HG03571 (cell line): ENCODE measurements around the gene C1orf35.

Source experiments
- ATAC-seq: cut with Tn5 transposase; IDR thresholded peaks from one replicate; pipeline ENCODE4 v1.9.1; 2021; ENCODE audit not compliant: unreplicated experiment

Gene C1orf35

GRCh38 chr1:228082214-228082917 lies 20.8 kb downstream of the C1orf35 start, which contains the start of gene ARF1:
Gene ARF1, plus strand, starts transcription at chr1:228082708. Its CDS starts 14,407 bp downstream, at chr1:228097115.
- peak; percentile 70 for ATAC-seq

DNA sequence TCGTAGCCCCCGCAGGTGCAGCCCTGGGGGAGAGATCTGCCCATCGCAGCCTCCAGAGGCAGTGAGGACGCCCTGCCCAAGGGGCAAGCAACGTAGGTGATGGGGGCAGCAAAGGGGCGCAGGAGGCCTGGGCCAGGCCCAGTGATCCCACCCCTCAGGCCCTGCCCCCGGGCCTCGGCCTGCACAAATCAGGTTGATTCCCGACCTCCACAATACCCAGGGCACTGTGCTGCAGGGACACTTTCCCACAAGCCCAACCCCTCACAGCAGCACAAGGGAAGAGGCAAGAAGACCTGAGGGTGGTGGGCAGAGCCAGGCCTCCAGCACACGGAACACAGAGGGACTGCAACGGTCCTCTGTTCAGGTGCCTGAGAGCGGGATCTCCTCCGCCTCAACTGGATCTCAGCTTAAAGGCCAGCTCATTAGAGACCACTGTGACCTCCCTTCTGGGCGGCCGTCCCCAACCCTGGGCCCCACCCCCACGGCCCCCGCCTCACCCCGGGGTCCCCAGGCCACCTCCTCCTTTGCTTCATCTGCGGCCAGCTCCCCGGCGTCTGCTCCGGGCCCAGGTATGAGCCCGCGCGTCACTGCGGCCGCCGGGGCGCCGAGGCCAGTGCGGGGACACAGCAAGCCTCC lies 21.4 kb downstream of the C1orf35 start:
- ATAC-seq, result peak; percentile 23

DNA sequence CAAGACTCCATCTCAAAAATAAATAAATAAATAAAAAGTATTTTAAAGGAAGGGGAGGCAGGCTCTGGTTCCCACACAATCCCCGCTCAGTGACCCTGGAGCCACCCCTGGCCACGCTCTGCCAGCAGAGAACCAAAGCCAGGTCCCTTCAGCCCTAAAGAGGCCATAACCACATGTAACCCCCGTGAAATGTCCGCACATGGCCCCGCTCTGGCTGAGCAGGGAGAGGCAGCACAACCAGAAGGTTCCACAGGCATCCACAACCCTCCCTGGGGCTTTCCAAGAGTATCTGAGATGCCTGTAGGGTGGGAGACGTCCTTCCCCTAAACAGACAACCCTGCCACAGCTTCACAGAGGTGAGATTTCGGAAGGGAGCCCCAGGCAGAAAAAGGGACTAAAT lies 22.0 kb downstream of the C1orf35 start:
- no peak for ATAC-seq

DNA sequence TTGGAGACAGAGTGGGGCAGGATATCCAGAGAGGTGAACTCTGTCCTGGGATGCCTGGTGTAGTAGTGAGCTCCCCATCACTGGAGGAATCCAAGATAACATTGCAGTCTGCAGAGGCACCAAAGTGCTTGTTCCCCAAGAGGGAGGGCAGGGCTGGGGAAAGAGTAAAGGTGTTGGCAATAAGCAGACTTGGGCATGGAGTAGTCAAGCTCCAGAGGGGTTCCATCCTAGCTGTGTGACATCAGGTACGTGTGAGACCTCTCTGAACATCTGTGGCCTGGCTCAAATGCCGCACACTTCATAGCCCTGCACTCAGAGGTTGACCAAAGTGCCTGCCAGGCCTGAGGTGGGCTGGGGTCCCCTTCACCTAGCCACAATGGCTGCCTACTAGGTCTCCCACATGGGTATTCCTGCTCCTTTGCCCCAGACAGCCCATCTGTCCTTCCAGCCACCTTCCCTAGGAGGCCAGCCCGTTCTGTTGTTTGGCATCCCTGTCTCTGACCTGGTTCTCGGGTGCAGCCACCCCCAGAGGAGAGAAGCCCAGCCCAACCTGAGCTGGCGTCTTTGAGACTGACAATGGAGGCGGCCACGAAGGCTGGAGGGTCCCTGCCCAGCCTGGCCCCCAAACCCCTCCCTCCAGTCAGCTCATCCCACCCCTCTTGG lies 23.4 kb downstream of the C1orf35 start:
- ATAC-seq, result no peak

GRCh38 chr1:228079013-228079412 lies 24.1 kb downstream of the C1orf35 start:
- no peak for ATAC-seq

GRCh38 chr1:228077565-228078330 lies 25.4 kb downstream of the C1orf35 start:
- no peak for ATAC-seq

DNA sequence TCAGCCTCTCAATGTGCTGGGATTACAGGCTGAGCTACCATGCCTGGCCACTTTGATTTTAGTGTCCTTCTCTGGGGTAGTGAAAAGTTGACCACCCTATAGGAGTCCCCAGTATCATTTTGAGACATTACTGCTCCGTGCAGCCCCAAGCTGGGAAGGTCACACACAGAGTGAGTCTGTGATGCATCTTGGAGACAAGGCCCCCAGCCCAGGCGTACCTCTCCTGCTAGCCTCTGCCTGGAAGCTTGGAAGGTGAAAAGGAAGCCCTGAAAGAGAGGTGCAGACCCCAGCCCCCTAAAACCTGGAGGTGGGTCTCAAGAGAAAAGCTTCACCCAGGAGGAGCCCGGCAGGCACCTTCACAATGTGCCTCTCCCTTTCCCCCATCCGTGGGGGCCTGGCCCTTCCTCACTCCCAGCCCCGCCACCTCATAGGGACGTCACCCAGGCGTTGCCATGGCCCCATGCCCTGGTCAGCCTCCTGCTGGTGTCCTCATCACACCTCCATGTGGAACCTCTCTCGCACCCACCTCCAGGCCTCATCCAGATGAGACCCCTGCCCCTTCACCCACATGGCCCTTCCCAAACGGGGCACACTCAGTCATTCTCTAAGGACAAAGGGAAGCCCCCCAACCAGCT lies 26.2 kb downstream of the C1orf35 start:
- ATAC-seq, result no peak

DNA sequence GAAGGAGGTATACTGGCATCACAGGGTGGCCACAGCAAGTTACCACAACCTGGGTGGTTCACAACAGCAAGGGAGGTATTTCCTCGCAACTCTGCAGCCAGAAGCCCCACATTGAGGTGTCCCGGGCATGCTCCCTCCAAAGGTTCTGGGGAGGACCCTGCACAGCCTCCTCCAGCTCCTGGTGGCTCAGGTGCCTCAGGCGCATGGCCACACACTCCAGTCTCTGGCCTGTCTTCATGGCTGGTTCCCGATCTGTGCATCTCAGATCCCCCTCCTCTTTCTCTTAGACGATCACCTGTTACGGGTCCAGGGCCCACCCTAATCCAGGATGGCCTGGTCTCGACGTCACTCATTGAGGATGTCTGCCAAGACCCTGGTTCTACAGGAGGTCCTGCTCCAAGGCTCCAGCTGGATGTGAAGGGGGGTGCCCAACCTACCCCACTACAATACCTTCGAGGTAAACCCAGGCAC lies 27.3 kb downstream of the C1orf35 start:
- ATAC-seq, result no peak

- ATAC-seq, result no peak
These were observed 28.0 kb downstream of the C1orf35 start for GRCh38 chr1:228074954-228075730.

- no peak for ATAC-seq
These were observed 29.1 kb downstream of the C1orf35 start for GRCh38 chr1:228073857-228074545.

DNA sequence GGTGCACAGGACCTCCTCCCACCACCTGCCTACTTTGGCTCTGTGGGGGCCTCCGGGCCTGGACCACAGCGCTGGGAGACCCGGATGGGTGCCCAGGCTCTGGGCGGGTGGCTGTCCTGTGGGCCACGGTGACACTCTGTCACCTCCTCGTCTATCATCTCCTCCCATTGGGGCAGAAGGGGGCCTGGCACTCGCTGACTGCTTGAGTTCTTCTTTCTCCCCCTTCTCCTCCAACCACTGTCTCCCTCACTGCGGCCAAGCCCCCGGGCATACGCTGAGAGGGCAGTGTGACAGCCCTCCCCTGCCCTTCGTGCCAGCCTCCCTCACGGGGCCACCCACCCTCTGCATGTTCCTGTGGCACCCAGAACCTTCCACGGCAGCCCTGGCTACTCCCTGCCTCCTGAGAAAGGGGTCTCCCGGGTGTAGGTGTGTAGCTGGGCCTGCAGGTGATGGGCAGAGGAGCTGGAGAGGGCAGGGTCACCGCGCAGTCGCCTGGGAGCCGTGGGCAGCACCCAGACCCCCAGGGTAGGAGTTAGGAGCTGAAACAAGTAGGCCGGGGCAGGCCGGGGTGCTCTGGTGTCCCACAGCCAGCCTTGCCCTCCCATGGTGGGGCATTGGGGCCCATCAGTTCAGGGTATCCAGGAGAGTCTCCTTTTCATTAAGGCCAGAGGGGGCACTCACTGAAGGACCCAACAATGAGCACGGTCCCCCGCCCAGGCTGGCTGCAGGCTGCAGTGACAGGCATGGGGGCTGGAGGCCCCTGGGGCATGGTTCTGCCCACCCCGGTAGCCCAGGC lies 29.9 kb downstream of the C1orf35 start:
- ATAC-seq, result no peak

GRCh38 chr1:228072658-228073043 lies 30.5 kb downstream of the C1orf35 start:
- ATAC-seq, result no peak

- no peak for ATAC-seq
These were observed 31.1 kb downstream of the C1orf35 start for GRCh38 chr1:228071839-228072657.

GRCh38 chr1:228070851-228071250 lies 32.3 kb downstream of the C1orf35 start:
- no peak for ATAC-seq

GRCh38 chr1:228070173-228070572 lies 33.0 kb downstream of the C1orf35 start:
- no peak for ATAC-seq

- no peak for ATAC-seq
These were observed 34.8 kb downstream of the C1orf35 start for GRCh38 chr1:228068359-228068758.

- ATAC-seq, result no peak
These were observed 36.1 kb downstream of the C1orf35 start for GRCh38 chr1:228066891-228067654.
